GM23248 (cell line): ENCODE measurements around the gene ACO2. TPM values are rescaled to one million over a fixed set of nuclear protein-coding genes. Genes with fewer than 3 reads are reported as not detected.

Experiments used
- DNase-seq: peaks from one replicate; pipeline ENCODE4 v3.0.0-alpha.2; 2015
- H2AFZ ChIP-seq: fragments of 200-600 bp; sonication (generic); 2 replicates; pipeline ENCODE4 v1.6.1; 2016; ENCODE audit warnings: antibody characterized with exemption
- H3F3A ChIP-seq: fragments of 200-600 bp; sonication (generic); 2 replicates; pipeline ENCODE4 v1.6.1; 2016; ENCODE audit warnings: mild to moderate bottlenecking, antibody characterized with exemption, mixed run types; ENCODE audit not compliant: insufficient read depth
- H3K27ac ChIP-seq: fragments of 200-600 bp; sonication (generic); 2 replicates; pipeline ENCODE4 v1.5.1; 2016; ENCODE audit warnings: mild to moderate bottlenecking
- H3K27me3 ChIP-seq: fragments of 200-600 bp; sonication (generic); replicated peaks from 2 replicates; pipeline ENCODE4 v1.6.1; 2016; ENCODE audit warnings: mild to moderate bottlenecking; ENCODE audit not compliant: insufficient read depth
- H3K36me3 ChIP-seq: fragments of 200-600 bp; sonication (generic); 2 replicates; pipeline ENCODE4 v1.6.1; 2016; ENCODE audit warnings: low read depth, mild to moderate bottlenecking
- H3K4me1 ChIP-seq: fragments of 200-600 bp; sonication (generic); 2 replicates; pipeline ENCODE4 v1.6.1; 2016; ENCODE audit warnings: mild to moderate bottlenecking; ENCODE audit not compliant: insufficient read depth
- H3K4me2 ChIP-seq: fragments of 200-600 bp; sonication (generic); one replicate; pipeline ENCODE4 v1.6.1; 2016; ENCODE audit warnings: mild to moderate bottlenecking; ENCODE audit not compliant: unreplicated experiment
- H3K4me3 ChIP-seq: fragments of 200-600 bp; sonication (generic); 2 replicates; pipeline ENCODE4 v1.5.1; 2016; ENCODE audit warnings: mild to moderate bottlenecking
- H3K79me2 ChIP-seq: fragments of 200-600 bp; sonication (generic); 2 replicates; pipeline ENCODE4 v1.6.1; 2016; ENCODE audit warnings: mild to moderate bottlenecking; ENCODE audit not compliant: insufficient read depth
- H3K9ac ChIP-seq: fragments of 200-600 bp; sonication (generic); 2 replicates; pipeline ENCODE4 v1.6.1; 2016; ENCODE audit warnings: mild to moderate bottlenecking
- H3K9me2 ChIP-seq: fragments of 200-600 bp; sonication (generic); 2 replicates; pipeline ENCODE4 v1.6.1; 2016; ENCODE audit warnings: mixed run types, mild to moderate bottlenecking, moderate library complexity; ENCODE audit not compliant: insufficient read depth
- H3K9me3 ChIP-seq: fragments of 200-600 bp; sonication (generic); one replicate; pipeline ENCODE4 v1.6.1; 2017; ENCODE audit warnings: low read depth
- H4K20me1 ChIP-seq: fragments of 200-600 bp; sonication (generic); 2 replicates; pipeline ENCODE4 v1.6.0; 2016; ENCODE audit not compliant: insufficient read depth
- EZH2 ChIP-seq: fragments of 200-600 bp; sonication (generic); IDR thresholded peaks from 2 replicates; pipeline ENCODE4 v1.6.1; 2018; ENCODE audit warnings: antibody characterized with exemption, mild to moderate bottlenecking; ENCODE audit not compliant: insufficient read depth, poor library complexity, severe bottlenecking
- EZH2phosphoT487 ChIP-seq: fragments of 200-600 bp; sonication (generic); IDR thresholded peaks from 2 replicates; pipeline ENCODE4 v1.6.1; 2018; ENCODE audit warnings: antibody characterized with exemption, moderate library complexity, mild to moderate bottlenecking, low read depth; ENCODE audit not compliant: insufficient read depth
- WGBS, 2 experiments: methylation state at CpG; one replicate each; pipeline ENCODE4 v1.1.6; 2015 to 2017; ENCODE audit warnings: low lambda C conversion rate in 2 of 2, low coverage in 1 of 2; ENCODE audit errors: missing lambda C conversion rate in 2 of 2; 5-methylcytosine and 5-hydroxymethylcytosine counted together
- in situ Hi-C: fragments of 300-500 bp; cut with MboI; formaldehyde crosslinking; loops from 2 replicates; pipeline ENCODE4 v1.15.0; 2020
- polyA plus RNA-seq: library from polyadenylated mRNA; unstranded; fragments of >200 nt; fragmentation: Nextera tagmentation; extraction: Ambion mirVana; gene quantifications from 2 replicates; pipeline ENCODE4 v1.2.1, GENCODE V29; 2016
- total RNA-seq: library from RNA; depleted of rRNA; stranded (reverse); fragments of >200 nt; shearing (Covaris generic); gene quantifications from 2 replicates; pipeline ENCODE4 v1.2.3, GENCODE V29; 2014

Gene ACO2
- total and polyA plus RNA-seq, 2 experiments from 2014 or later: 41.5 to 68.7 TPM

DNA sequence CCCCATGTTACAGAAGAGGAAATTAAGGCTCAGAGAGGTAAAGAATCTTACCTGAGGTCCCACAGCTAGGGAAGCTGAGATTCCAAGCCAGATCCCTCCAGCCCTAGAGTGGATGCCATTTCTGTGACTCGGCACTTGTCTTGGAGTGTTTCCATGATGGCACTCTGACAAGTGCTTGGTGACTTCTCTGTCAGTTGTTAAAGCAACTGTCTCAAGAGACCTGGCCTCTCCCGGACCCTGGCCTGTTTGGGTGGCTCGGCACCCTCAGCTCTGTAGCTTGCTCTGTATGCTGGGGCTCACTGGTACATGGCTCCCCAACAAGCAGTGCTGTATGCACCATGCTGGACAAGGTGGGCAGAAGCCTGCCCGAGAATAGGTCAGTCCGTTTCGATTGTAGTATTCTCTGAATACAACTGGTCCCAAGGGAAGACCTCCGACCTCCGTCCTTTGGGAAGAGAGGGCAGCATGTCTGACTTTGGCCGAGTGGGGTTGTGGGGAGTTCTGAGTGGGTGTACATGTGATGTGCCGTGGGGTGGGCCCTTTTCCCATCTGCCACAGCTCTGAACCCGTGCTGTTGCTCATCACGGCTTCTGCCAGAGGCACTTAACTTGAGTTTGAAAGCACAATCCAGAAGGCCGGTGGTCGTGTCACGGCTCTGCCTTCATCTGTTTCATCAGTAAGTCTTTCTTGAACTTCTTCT, 12.4 kb downstream of the ACO2 start:
- H3K79me2 ChIP-seq: peaks cover 99% of the 10 kb centered on the region

DNA sequence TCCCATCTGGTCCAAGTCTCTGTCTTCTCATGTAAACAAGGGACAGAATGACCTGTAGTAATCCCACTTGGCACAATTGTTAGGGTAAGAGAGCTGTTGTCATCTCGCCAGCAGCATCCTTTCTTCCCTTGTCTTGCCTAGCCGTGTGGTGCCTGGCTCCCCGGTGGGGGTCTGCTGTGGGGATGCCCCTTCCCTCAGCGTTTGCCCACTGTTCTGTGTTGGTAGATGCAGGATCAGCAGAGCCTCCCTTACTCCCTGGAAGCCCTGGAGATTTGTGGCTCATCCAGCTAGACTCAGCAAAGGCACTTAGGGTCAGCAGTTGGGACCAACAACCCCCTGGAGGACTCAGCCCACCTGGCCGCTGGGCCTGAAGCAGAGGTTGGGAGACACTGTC, 13.0 kb downstream of the ACO2 start:
- Histone ChIP-seq H4K20me1 (peaks cover 6% of the 10 kb centered on the region; the same call in 1 of the 2 replicates), H3K9me3 (no peaks in the 10 kb centered on the region), H3K27me3 (no peaks in the 10 kb centered on the region), H3K36me3 (no peaks in the 10 kb centered on the region), H3K9me2 (no peaks in the 10 kb centered on the region), H3K4me1 (peaks cover 42% of the 10 kb centered on the region), H2AFZ (no peak overlapping the region), H3K27ac (peak overlapping the region; percentile 50; the same call in 1 of the 2 replicates), H3F3A (peaks cover 31% of the 10 kb centered on the region; the same call in 1 of the 2 replicates), H3K4me2 (no peak overlapping the region), H3K4me3 (no peak overlapping the region), H3K79me2 (peaks cover 99% of the 10 kb centered on the region), H3K9ac (peak overlapping the region; percentile 7; the same call in 1 of the 2 replicates)
- WGBS, 2 experiments: 80 to 88% methylated on average over 5 of the region's 5 CpGs
- in situ Hi-C loops: no loop called here
- TF ChIP-seq EZH2 (no peak), EZH2phosphoT487 (no peak)
- no peak for DNase-seq

More for the DNA sequence above, 12.4 kb downstream of the ACO2 start:
- DNase-seq: peak; percentile 58
- Histone ChIP-seq H3K4me1 (peaks cover 42% of the 10 kb centered on the region), H3K9me2 (no peaks in the 10 kb centered on the region), H3K9me3 (no peaks in the 10 kb centered on the region), H3K4me2 (no peak overlapping the region), H3F3A (peaks cover 31% of the 10 kb centered on the region; the same call in 1 of the 2 replicates), H3K9ac (peak overlapping the region; percentile 52; the same call in 1 of the 2 replicates), H3K27ac (no peak overlapping the region), H3K27me3 (no peaks in the 10 kb centered on the region), H4K20me1 (peaks cover 6% of the 10 kb centered on the region; the same call in 1 of the 2 replicates), H3K4me3 (no peak overlapping the region), H2AFZ (no peak overlapping the region), H3K36me3 (no peaks in the 10 kb centered on the region)
- 70 to 71% methylated on average over 15 of the region's 15 CpGs for WGBS, 2 experiments
- TF ChIP-seq EZH2 (no peak), EZH2phosphoT487 (no peak)
- in situ Hi-C loops: no loop called here

DNA sequence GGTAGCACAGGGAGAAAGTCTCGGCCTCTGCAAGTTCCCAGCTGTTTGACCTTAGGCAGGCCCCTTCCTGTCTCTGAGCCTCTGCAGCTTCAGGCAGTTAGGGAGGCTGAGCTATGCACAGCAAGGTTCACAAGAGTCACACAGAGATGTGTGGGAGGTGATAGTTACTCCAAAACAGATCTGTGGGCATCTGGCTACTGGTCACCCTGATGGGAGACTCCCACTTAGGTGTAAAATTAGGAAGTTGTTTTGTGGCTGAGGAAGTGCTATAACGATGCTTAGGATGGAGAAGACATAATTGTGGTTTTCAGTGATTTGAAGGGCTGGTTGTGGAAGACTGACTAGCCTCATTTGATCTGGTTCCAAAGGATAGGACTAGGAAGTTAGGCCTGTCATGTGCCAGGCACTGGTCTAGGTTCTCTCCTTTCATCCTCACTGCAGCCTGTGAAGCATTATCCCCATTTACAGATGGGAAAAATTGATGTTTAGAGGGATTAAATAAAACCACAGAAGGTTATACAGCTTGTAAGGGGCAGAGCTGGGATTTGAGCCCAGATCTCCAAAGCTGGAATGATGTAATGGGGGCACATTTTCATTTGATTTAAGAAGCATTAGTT, 13.5 kb downstream of the ACO2 start:
- Histone ChIP-seq H3K4me2 (no peak overlapping the region), H3K9me2 (no peaks in the 10 kb centered on the region), H3K9ac (peak overlapping the region; percentile 8; the same call in 1 of the 2 replicates), H3K27ac (peak overlapping the region; percentile 50), H3K27me3 (no peaks in the 10 kb centered on the region), H3K9me3 (no peaks in the 10 kb centered on the region), H2AFZ (no peak overlapping the region), H3F3A (peaks cover 31% of the 10 kb centered on the region; the same call in 1 of the 2 replicates), H3K4me1 (peaks cover 42% of the 10 kb centered on the region), H3K4me3 (no peak overlapping the region), H3K36me3 (no peaks in the 10 kb centered on the region), H4K20me1 (peaks cover 6% of the 10 kb centered on the region; the same call in 1 of the 2 replicates), H3K79me2 (peaks cover 99% of the 10 kb centered on the region)
- no peak for TF ChIP-seq EZH2phosphoT487
- TF ChIP-seq EZH2: no peak
- DNase-seq: peak; percentile 40
- WGBS, 2 experiments: 62 to 78% methylated on average over 2 of the region's 2 CpGs
- in situ Hi-C loops: no loop called here

DNA sequence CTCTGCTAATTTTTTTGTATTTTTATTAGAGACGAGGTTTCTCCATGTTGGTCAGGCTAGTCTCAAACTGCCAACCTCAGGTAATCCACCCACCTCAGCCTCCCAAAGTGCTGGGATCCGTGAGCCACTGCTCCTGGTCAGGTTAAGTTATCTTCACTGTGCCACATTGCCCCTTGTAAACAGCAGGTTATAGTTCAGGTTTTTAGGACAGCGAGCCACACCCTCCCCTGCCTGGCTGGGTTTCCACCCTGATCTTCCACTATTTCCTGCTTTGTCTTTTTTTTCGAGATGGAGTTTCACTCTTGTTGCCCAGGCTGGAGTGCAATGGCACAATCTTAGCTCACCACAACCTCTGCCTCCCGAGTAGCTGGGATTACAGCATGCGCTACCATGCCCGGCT, 16.1 kb downstream of the ACO2 start:
- Histone ChIP-seq H3K27me3 (no peaks in the 10 kb centered on the region), H3K9ac (no peak overlapping the region), H3K4me2 (no peak overlapping the region), H3K79me2 (peaks cover 99% of the 10 kb centered on the region), H3K27ac (no peak overlapping the region), H3K36me3 (no peaks in the 10 kb centered on the region), H3K4me1 (peaks cover 30% of the 10 kb centered on the region), H4K20me1 (peaks cover 8% of the 10 kb centered on the region; the same call in 1 of the 2 replicates), H2AFZ (no peak overlapping the region), H3K9me3 (no peaks in the 10 kb centered on the region), H3K9me2 (no peaks in the 10 kb centered on the region), H3K4me3 (no peak overlapping the region), H3F3A (peaks cover 19% of the 10 kb centered on the region; the same call in 1 of the 2 replicates)
- in situ Hi-C loops: no loop called here
- 80 to 90% methylated on average over 7 of the region's 7 CpGs for WGBS, 2 experiments
- TF ChIP-seq EZH2: no peak
- TF ChIP-seq EZH2phosphoT487: no peak
- no peak for DNase-seq
